Retinal pigment epithelial cell (primary cell): Measurements from ENCODE around the gene DMRTB1.

Source experiments
- DNase-seq: peaks from one replicate; pipeline ENCODE4 v3.0.0-alpha.2; 2010; ENCODE audit warnings: low read depth
- H3K4me3 ChIP-seq: 2 replicates; pipeline ENCODE4 v1.5.1; 2011; ENCODE audit warnings: mild to moderate bottlenecking, low read length, control low read depth, moderate library complexity
- CTCF ChIP-seq: conservative IDR thresholded peaks from 2 replicates; pipeline ENCODE4 v1.5.1; 2011; ENCODE audit warnings: low read depth, low read length, control low read depth, inconsistent platforms

Gene DMRTB1

DNA sequence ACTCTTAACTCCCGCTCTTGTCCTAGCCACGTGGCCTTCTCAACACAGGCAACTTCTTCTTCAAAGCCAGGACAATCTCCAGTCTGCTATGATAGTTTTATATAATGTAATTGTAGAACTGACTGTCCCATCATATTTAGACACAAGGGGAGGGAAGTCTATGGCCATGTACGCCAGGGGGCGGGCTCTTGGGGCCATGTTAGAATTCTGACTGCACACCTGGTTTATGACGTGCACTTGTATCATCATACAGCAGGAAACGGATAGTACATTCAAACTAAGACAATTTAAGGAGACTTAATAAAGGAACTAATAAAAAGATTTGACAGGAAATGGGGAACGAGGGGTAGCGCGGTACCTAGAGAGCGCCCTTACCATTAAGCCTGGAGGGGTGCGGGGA is 21.5 kb downstream of the DMRTB1 start:
- no peak overlapping the region for H3K4me3 ChIP-seq
- DNase-seq: no peak
- TF ChIP-seq CTCF: no peak

- H3K4me3 ChIP-seq: no peak overlapping the region
- TF ChIP-seq CTCF: no peak
- no peak for DNase-seq
Observed at GRCh38 chr1:53481456-53481855, 22.3 kb downstream of the DMRTB1 start.

- no peak overlapping the region for H3K4me3 ChIP-seq
- DNase-seq: no peak
- no peak for TF ChIP-seq CTCF
Observed at GRCh38 chr1:53482441-53483153, 23.4 kb downstream of the DMRTB1 start.

DNA sequence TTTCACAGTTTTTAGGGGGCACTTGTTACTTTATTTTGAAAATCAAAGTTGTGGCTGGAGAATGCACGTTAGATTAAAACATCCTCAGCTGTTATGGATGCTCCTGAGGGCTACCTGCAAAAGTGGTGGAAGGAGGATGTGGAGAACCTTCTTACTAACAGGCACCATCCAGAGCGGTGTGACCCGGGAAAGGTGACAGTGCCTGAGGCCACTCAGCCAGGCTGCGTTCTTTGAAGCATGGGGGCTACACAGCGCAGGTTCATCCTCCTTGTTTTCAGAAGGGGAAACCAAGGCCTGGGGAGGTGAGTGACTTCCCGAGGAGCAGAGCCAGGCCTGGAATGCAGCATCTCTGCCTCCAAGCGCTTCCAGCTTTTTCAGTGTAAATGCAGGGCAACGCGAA is 24.0 kb downstream of the DMRTB1 start:
- DNase-seq: no peak
- H3K4me3 ChIP-seq: no peak overlapping the region
- TF ChIP-seq CTCF: no peak

DNA sequence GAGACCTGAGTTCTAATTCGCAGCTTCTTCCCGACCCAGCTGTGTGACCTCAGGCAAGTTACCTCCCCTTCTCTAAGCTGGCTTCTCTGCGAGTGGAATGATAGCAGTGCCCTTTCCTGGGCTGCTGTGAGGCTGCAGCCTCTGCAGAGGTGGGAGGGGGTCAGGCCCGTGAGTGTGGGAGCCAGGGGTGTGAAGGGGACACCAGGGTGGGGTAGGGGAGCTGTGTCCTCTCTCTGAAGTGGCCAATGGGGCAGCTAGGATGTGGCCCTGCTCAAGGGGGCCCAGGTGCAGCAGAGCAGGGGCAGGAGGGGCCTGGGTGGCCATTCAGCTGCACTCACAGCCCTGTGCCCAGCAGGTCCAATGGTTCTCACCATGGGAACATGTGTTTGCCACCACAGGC is 24.5 kb downstream of the DMRTB1 start:
- no peak for DNase-seq
- H3K4me3 ChIP-seq: no peak overlapping the region
- no peak for TF ChIP-seq CTCF

DNA sequence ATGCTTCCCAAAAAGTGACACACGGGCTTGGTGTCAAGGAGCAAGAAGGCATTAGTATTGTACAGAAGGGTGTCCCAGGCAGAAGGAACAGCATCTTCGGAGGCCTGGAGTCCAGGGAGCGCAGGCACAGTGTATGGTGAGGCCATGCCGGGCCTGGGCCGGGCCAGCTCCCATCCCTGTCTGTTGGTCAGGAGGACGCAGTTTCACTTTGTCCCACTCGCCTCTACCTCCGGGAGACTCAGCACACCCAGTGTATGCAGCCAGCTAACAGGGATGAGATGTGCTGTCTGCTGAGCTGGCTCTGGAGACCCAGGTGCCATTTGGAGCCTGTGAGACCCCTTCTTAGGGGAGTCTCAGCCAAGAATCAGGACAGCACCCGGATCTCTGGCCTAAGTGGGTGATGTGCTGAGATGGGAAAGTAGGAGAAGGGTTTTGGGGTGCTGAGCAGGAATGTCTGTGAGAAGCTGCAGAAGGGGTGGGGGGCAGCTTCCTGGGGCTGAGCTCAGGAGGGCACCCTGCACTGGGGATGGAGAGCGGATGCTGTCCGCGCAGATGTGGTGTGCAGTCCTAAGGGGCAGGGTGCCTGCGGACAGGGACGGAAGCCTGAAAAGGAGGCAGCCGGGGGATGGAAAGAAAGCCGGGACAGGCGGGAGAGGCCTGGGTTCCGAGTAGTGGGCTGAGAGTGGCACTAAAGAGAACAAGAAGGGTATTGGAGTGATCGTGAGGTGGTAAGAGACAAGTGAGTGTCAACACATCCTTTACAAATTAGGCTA is 25.7 kb downstream of the DMRTB1 start:
- no peak for DNase-seq
- no peak overlapping the region for H3K4me3 ChIP-seq
- TF ChIP-seq CTCF: no peak
